ENCODE data around the gene KPNA2.
A peak's percentile ranks its signal among the peaks of the same experiment; 100 is the strongest.
"Not testable (repeated sequence)": the region's sequence is repeated elsewhere in the genome, so short reads cannot be mapped to it uniquely, and the experiment has no call there.

Gene KPNA2

GRCh38 chr17:68035523-68036303 is at the start of gene KPNA2:
Gene KPNA2 (plus strand): TSS chr17:68035735. CDS start chr17:68037133, 1,398 bp downstream.
- DNase-seq: peak; percentile 99

GRCh38 chr17:67990909-67991308 is 44.6 kb upstream of the KPNA2 start:
- DNase-seq: peak; percentile 29

DNA sequence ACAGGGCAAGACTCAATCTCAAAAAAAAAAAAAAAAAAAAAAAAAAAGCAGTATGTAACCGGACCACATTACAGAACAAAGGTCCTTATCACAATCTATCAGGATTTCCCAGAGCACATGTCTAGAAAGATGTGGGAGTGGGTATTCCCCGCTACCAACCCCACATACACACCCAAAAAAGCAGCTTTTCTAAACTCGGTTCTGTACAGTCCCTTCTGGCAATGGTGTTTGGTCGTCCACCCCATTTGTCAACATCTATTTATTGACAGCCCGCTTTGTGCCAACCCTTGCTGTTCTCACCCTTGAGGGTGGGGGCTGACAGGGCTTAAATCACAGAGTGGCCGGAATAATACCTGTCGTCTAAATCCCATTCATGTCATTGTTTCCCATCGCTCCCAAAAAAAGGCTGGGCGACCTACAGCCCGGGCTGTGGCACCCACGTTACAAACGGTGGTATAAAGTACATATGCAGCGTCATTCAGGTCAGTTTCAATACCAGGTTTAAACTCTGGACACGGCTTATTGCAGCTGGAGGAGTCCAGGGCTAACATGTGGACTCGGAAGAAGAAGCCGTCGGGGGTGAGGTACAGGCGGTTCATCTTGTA is 42.9 kb upstream of the KPNA2 start:
- no peak for DNase-seq

- peak; percentile 81 for DNase-seq
Observed at GRCh38 chr17:67993153-67993997, 42.2 kb upstream of the KPNA2 start.

- no peak for DNase-seq
Observed at GRCh38 chr17:67993998-67994361, 41.6 kb upstream of the KPNA2 start.

- DNase-seq: no peak
Observed at GRCh38 chr17:67994817-67995569, 40.5 kb upstream of the KPNA2 start.

DNA sequence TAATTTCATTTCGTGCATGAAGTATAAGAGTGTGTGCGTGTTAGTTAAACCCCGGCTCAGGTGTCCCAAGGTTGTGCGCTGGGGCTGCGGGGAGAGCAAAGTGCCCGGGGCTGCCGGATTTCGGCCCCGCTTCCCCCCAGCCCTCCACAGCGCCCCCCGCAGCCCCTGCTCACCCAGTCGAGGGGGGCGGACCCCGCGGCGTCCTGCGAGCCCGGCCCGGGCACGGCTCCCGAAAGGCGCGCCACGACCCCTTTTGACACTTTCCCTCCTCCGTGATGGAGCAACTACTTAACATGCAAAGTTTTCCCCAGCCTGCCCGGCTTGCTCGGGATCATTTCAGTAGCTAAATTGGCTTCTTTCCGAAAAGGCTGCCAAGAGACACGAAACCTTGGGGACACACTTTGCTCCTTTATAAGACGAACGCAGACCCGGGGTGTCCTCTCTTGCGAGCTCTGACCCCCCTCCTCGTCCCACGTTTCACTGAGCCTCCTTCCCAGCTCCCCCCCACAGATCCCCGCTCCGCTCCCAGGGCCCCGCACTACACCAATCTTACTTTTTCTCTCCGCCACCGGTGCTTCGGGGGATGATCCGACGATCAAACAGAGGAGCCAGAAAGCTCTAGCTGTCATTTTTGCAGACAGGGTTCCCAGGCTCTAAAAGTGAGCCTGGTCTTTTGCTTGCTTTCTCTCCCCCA is 39.8 kb upstream of the KPNA2 start:
- DNase-seq: no peak

- not testable (repeated sequence) for DNase-seq
Observed at GRCh38 chr17:67996301-67997171, 39.0 kb upstream of the KPNA2 start, which contains the start of gene C17orf58. Gene C17orf58 (minus strand): TSS chr17:67996469. CDS start chr17:67996198, 271 bp downstream.

DNA sequence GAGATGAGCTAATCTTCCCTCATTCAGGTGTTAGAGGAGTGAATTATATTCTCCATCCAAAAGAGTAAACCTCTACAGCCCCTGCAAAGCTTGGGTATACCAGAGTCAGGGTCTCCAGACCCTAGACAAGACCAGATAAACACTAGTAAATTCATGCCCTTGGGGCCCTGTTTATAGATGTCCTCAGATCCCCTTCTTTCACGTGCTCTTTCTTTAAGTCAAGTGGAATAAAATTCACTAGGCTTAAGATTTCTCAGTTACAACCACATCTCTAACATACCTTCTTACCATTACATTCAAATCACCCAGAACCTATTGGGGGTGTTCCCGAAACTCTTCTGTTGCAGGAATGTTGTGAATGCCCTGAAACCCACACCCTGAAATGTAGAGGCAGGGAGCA is 37.1 kb upstream of the KPNA2 start:
- DNase-seq: no peak

DNA sequence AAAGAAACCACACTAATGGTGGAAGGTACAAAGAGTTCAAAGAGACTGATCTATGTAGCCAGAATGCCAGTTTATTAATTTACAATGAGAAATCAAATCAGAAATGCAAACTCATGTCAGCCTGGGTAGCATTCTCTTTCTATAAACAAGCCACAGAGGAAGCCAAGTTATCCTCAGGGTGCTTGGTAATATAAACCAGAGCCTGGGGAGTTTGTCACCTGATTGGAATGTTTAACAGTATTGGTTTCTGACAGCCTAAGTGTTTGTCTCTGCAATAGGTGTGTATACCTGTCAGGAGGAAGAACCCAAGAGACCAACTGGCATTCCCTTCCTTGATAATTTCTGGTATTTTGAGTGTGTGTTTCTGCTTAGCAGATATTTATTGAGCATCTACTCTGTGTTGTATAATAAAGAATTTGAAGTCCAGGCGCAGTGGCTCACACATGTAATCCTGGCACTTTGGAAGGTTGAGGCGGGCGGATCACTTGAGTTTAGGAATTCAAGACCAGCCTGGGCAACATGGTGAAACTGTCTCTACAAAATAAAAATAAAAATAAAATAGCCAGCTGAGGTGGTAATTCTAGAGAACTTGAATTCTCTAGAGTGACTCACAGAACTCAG is 36.1 kb upstream of the KPNA2 start:
- no peak for DNase-seq

- no peak for DNase-seq
Observed at GRCh38 chr17:68004201-68004600, 31.3 kb upstream of the KPNA2 start.

DNA sequence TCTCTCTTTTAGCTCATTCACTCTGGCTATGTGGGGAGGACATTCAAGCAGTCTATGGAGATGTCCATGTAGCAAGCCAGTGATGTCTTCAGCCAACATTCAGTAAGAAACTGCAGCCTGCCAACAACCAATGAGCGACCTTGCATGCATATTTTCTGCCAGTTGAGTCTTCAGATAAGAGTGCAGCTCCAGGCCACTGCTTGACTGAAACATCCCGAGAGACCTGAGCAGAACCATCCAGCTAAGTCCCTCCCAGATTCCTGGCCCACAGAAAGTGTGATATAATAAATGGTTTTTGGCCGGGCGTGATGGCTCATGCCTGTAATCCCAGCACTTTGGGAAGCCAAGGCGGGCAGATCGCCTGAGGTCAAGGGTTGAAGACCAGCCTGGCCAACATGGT is 28.7 kb upstream of the KPNA2 start:
- DNase-seq: no peak

GRCh38 chr17:68011199-68011665 is 24.3 kb upstream of the KPNA2 start:
- DNase-seq: no peak

- no peak for DNase-seq
Observed at GRCh38 chr17:68013385-68013784, 22.1 kb upstream of the KPNA2 start.

GRCh38 chr17:68015081-68015723 is 20.3 kb upstream of the KPNA2 start:
- DNase-seq: no peak

GRCh38 chr17:68016838-68017237 is 18.7 kb upstream of the KPNA2 start:
- no peak for DNase-seq

- DNase-seq: not testable (repeated sequence)
Observed at GRCh38 chr17:68018493-68018892, 17.0 kb upstream of the KPNA2 start.

GRCh38 chr17:68019336-68019674 is 16.2 kb upstream of the KPNA2 start:
- no peak for DNase-seq

GRCh38 chr17:68019675-68020408 is 15.7 kb upstream of the KPNA2 start:
- DNase-seq: peak; percentile 90

- peak; percentile 42 for DNase-seq
Observed at GRCh38 chr17:68020409-68020756, 15.2 kb upstream of the KPNA2 start.
